ENCODE data around the gene MBP. TPM values are rescaled to one million over a fixed set of nuclear protein-coding genes. Genes with fewer than 3 reads are reported as not detected.
"Not testable (repeated sequence)": the region's sequence is repeated elsewhere in the genome, so short reads cannot be mapped to it uniquely, and the experiment has no call there.

The MBP gene
- total RNA-seq, 6 experiments from 2014 or later, result 0.05 to 0.23 (median 0.12) TPM; not detected in 1

DNA sequence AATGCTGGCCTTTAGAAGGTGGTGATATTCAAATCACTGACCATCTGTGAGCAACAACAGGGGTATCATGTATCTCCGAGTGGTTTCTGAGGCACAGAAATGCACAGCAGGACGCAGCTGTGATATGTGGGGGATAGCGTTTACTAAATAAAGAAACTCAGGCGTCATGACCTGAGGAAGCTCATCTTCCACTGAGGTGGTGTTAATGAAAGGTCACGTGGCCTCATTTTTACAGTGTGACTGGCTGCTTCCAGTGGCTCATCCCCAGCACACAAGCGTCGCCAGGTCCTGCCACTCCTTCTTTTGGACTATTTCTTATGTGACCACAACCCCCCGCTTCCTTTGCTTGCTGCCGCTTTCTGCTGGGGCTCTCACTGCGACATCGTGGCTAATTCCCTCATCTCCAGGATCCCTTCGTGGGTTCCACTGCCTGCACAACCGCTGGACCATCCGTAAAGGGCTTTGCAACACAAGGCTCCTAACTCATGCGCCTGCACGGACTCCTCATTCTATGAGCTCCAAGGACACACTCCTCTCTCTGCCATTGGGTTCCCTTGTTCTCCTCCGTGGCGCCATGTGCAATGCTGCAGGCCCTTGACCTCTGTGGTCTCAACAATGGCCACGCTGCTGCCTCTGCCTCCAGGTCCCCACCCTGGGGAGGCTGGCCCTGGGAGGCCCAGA, 109.3 kb downstream of the MBP start:
- H3K27me3 Mint-ChIP-seq (ENCODE audit: insufficient read depth), result peaks cover 28% of the 10 kb centered on the region
- H3K36me3 Mint-ChIP-seq (ENCODE audit: low read depth), result no peaks in the 10 kb centered on the region
- H3K27ac Mint-ChIP-seq, result no peak overlapping the region
- H3K9me3 Mint-ChIP-seq, result no peaks in the 10 kb centered on the region
- no peak overlapping the region for H3K4me3 Mint-ChIP-seq
- H3K4me1 Mint-ChIP-seq (ENCODE audit: low read depth), result no peaks in the 10 kb centered on the region
- DNase-seq, result no peak
- TF ChIP-seq, protein P1, sequence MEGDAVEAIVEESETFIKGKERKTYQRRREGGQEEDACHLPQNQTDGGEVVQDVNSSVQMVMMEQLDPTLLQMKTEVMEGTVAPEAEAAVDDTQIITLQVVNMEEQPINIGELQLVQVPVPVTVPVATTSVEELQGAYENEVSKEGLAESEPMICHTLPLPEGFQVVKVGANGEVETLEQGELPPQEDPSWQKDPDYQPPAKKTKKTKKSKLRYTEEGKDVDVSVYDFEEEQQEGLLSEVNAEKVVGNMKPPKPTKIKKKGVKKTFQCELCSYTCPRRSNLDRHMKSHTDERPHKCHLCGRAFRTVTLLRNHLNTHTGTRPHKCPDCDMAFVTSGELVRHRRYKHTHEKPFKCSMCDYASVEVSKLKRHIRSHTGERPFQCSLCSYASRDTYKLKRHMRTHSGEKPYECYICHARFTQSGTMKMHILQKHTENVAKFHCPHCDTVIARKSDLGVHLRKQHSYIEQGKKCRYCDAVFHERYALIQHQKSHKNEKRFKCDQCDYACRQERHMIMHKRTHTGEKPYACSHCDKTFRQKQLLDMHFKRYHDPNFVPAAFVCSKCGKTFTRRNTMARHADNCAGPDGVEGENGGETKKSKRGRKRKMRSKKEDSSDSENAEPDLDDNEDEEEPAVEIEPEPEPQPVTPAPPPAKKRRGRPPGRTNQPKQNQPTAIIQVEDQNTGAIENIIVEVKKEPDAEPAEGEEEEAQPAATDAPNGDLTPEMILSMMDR (IDR thresholded peaks at IDR 0.05), result no peak

DNA sequence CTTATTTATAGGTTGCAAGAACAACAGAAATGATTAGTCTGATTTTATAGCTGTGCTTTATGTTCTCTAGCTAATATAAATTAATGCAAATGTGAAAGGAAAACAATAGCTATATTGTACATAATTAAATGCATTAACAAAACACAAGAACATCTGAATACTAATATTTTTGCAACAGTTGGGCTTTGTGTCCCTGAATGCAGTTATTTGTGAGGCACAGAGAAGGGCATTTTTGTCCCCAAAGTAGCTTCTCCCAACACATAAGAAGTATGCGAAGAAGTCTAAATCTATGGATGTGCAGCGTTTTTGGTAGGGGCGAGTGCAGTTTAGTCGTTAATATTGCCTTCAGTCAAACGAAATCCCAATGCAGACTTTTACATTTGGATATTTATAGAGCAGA, 110.0 kb downstream of the MBP start:
- no peak for DNase-seq
- Mint-ChIP-seq H3K36me3 (ENCODE audit: low read depth) (no peaks in the 10 kb centered on the region), H3K9me3 (no peaks in the 10 kb centered on the region), H3K27ac (no peak overlapping the region), H3K4me1 (ENCODE audit: low read depth) (no peaks in the 10 kb centered on the region), H3K27me3 (ENCODE audit: insufficient read depth) (peaks cover 28% of the 10 kb centered on the region), H3K4me3 (no peak overlapping the region)
- TF ChIP-seq, protein P1 (IDR thresholded peaks at IDR 0.05), result no peak

DNA sequence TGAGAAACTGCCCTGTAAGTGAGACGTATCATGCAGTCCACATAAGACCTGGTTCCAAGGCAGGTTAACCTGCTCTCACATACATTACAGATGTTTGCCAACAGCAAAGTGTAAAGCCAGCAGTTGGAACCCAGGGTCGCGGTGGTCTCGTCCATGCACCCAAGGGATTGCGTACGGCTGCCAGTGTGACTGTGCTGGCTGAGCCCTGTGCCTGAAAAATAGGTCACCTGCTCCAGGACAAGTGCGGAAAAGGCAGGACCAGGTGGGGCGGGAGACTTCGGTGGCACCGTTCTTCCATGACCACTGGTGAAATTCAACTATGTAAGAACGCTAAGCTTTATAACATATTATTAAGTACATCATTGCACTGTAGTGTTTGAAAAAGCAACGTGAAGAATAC, 110.5 kb downstream of the MBP start:
- H3K27me3 Mint-ChIP-seq (ENCODE audit: insufficient read depth), result peaks cover 24% of the 10 kb centered on the region
- no peaks in the 10 kb centered on the region for H3K4me1 Mint-ChIP-seq (ENCODE audit: low read depth)
- H3K9me3 Mint-ChIP-seq, result no peaks in the 10 kb centered on the region
- no peak overlapping the region for H3K27ac Mint-ChIP-seq
- H3K36me3 Mint-ChIP-seq (ENCODE audit: low read depth), result no peaks in the 10 kb centered on the region
- DNase-seq, result no peak
- H3K4me3 Mint-ChIP-seq, result no peak overlapping the region
- TF ChIP-seq, protein P1 (IDR thresholded peaks at IDR 0.05), result no peak

DNA sequence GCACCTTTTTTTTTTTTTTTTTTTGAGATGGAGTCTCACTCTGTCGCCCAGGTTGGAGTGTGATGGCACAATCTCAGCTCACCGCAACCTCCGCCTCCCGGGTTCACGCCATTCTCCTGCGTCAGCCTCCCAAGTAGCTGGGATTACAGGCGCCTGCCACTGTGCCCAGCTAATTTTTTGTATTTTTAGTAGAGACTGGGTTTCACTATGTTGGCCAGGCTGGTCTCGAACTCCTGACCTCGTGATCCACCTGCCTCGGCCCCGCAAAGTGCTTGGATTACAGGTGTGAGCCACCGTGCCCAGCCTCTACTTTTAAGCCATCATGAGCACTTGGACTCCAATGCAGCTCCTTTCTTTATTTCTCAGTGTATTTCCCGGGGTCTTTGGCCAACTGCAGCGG, 111.1 kb downstream of the MBP start:
- H3K4me1 Mint-ChIP-seq (ENCODE audit: low read depth); H3K36me3 Mint-ChIP-seq (ENCODE audit: low read depth); H3K27ac Mint-ChIP-seq; H3K4me3 Mint-ChIP-seq; H3K9me3 Mint-ChIP-seq; DNase-seq: not testable (repeated sequence)
- H3K27me3 Mint-ChIP-seq (ENCODE audit: insufficient read depth), result peaks cover 23% of the 10 kb centered on the region

DNA sequence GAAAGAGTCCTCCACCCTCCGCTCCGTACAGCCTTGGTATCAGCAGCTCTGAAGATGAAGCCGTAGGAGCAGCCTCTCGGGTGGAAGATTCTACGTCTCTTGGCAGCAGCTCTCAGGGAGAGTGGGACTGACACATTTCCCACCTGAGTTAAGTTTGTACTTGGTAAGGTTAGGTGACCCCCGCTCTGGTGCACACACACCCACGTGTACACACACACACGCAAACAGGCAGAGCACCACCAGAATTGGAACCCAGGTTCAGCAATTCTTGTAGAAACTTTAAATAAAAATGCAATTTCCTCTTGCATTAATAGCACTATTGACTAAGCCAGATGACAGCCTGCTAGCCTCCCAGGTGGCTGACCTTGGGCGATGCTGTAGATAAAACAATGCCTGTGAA, 111.5 kb downstream of the MBP start:
- Mint-ChIP-seq H3K27ac (no peak overlapping the region), H3K4me1 (ENCODE audit: low read depth) (no peaks in the 10 kb centered on the region), H3K4me3 (no peak overlapping the region), H3K36me3 (ENCODE audit: low read depth) (no peaks in the 10 kb centered on the region), H3K27me3 (ENCODE audit: insufficient read depth) (peaks cover 23% of the 10 kb centered on the region), H3K9me3 (no peaks in the 10 kb centered on the region)
- DNase-seq, result no peak
- TF ChIP-seq, protein P1 (IDR thresholded peaks at IDR 0.05), result no peak

DNA sequence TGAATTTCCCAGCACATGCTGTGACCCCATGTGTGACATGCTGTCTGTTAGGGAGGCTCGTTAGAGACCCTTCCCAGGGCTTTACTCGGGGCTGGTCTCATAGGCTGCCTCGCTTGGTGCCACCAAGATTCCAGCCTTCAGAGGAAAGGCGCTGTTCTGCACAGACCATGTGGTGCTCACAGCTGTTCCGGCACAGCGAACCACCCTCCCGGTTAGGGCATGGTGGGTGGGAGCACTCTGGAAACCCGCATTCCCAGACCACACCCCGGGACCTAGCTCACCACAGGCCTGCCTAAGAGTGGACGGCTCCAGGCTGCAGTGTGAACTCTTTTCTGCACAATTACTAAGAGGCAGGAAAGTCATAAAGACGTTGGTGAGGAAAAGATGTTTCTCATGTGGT, 112.0 kb downstream of the MBP start:
- DNase-seq, result no peak
- Mint-ChIP-seq H3K4me3 (no peak overlapping the region), H3K36me3 (ENCODE audit: low read depth) (no peaks in the 10 kb centered on the region), H3K27me3 (ENCODE audit: insufficient read depth) (peaks cover 20% of the 10 kb centered on the region), H3K4me1 (ENCODE audit: low read depth) (no peaks in the 10 kb centered on the region), H3K27ac (no peak overlapping the region), H3K9me3 (no peaks in the 10 kb centered on the region)
- TF ChIP-seq, protein P1 (IDR thresholded peaks at IDR 0.05), result no peak
